ENCODE measurements around the gene RPS27L. TPM values are rescaled to one million over a fixed set of nuclear protein-coding genes. Genes with fewer than 3 reads are reported as not detected.

The RPS27L gene
- total and polyA plus RNA-seq, 4 donors: 9.8 to 184 (median 40.7) TPM

GRCh38 chr15:63135804-63136203 is 21.5 kb downstream of the RPS27L start:
- DNase-seq (ENCODE audit: low spot score): no peak
- Histone ChIP-seq H3K9ac (ENCODE audit: low read depth in 1 of 2, low read length in 2 of 2) (no peak overlapping the region), H3K9me3 (ENCODE audit: control insufficient read depth in 4 of 4, low read length in 3 of 4) (no peaks in the 10 kb centered on the region), H3K4me3 (ENCODE audit: low read depth in 1 of 3, low read length in 3 of 3) (no peak overlapping the region), H3K27ac (ENCODE audit: low read depth in 1 of 2, low read length in 2 of 2) (peak overlapping the region in 1 of 2 donors; percentile 18), H3K4me1 (ENCODE audit: control insufficient read depth in 4 of 4, insufficient read depth in 4 of 4, low read length in 3 of 4) (no peaks in the 10 kb centered on the region), H3K27me3 (ENCODE audit: control insufficient read depth in 4 of 4, insufficient read depth in 4 of 4, low read length in 3 of 4) (no peaks in the 10 kb centered on the region), H3K36me3 (ENCODE audit: control insufficient read depth in 4 of 4, insufficient read depth in 3 of 4, low read depth in 1 of 4, low read length in 3 of 4) (peaks cover 1 to 3% (median 2%) of the 10 kb centered on the region in 4 donors)
- TF ChIP-seq JUND (IDR thresholded peaks at IDR 0.05) (peak in 1 of 2 donors; percentile 39), ATF3 (IDR thresholded peaks at IDR 0.05) (no peak)
- 76% methylated on average over 3 of the region's 3 CpGs for WGBS

- H3K9me3 ChIP-seq (ENCODE audit: control insufficient read depth in 4 of 4, low read length in 3 of 4): no peaks in the 10 kb centered on the region
- peaks cover 1 to 5% (median 3%) of the 10 kb centered on the region in 4 donors for H3K36me3 ChIP-seq (ENCODE audit: control insufficient read depth in 4 of 4, insufficient read depth in 3 of 4, low read depth in 1 of 4, low read length in 3 of 4)
- no peak for DNase-seq (ENCODE audit: low spot score)
- no peaks in the 10 kb centered on the region for H3K27me3 ChIP-seq (ENCODE audit: control insufficient read depth in 4 of 4, insufficient read depth in 4 of 4, low read length in 3 of 4)
- no peak overlapping the region for H3K9ac ChIP-seq (ENCODE audit: low read depth in 1 of 2, low read length in 2 of 2)
- TF ChIP-seq FOXA2 (IDR thresholded peaks at IDR 0.05) (no peak), RXRA (IDR thresholded peaks at IDR 0.05) (no peak), GABPA (IDR thresholded peaks at IDR 0.05 in 1 of 2, conservative IDR thresholded peaks at IDR 0.05 in 1 of 2) (no peak), RAD21 (IDR thresholded peaks at IDR 0.05) (no peak), HNF4G (IDR thresholded peaks at IDR 0.05) (no peak), CTCF (IDR thresholded peaks at IDR 0.05; ENCODE audit: low read depth, low read length, missing input control) (no peak), JUND (IDR thresholded peaks at IDR 0.05) (no peak), ATF3 (IDR thresholded peaks at IDR 0.05) (no peak), SP1 (IDR thresholded peaks at IDR 0.05) (no peak)
- TF ChIP-seq, protein P1, sequence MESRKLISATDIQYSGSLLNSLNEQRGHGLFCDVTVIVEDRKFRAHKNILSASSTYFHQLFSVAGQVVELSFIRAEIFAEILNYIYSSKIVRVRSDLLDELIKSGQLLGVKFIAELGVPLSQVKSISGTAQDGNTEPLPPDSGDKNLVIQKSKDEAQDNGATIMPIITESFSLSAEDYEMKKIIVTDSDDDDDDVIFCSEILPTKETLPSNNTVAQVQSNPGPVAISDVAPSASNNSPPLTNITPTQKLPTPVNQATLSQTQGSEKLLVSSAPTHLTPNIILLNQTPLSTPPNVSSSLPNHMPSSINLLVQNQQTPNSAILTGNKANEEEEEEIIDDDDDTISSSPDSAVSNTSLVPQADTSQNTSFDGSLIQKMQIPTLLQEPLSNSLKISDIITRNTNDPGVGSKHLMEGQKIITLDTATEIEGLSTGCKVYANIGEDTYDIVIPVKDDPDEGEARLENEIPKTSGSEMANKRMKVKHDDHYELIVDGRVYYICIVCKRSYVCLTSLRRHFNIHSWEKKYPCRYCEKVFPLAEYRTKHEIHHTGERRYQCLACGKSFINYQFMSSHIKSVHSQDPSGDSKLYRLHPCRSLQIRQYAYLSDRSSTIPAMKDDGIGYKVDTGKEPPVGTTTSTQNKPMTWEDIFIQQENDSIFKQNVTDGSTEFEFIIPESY (IDR thresholded peaks at IDR 0.05): no peak
- TF ChIP-seq, protein P2, sequence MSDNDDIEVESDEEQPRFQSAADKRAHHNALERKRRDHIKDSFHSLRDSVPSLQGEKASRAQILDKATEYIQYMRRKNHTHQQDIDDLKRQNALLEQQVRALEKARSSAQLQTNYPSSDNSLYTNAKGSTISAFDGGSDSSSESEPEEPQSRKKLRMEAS (IDR thresholded peaks at IDR 0.05): no peak
- WGBS: 94% methylated on average over 5 of the region's 5 CpGs
- H3K27ac ChIP-seq (ENCODE audit: low read depth in 1 of 2, low read length in 2 of 2): no peak overlapping the region
- H3K4me3 ChIP-seq (ENCODE audit: low read depth in 1 of 3, low read length in 3 of 3): no peak overlapping the region
- H3K4me1 ChIP-seq (ENCODE audit: control insufficient read depth in 4 of 4, insufficient read depth in 4 of 4, low read length in 3 of 4): no peaks in the 10 kb centered on the region
Observed at GRCh38 chr15:63135281-63135680, 22.0 kb downstream of the RPS27L start.

DNA sequence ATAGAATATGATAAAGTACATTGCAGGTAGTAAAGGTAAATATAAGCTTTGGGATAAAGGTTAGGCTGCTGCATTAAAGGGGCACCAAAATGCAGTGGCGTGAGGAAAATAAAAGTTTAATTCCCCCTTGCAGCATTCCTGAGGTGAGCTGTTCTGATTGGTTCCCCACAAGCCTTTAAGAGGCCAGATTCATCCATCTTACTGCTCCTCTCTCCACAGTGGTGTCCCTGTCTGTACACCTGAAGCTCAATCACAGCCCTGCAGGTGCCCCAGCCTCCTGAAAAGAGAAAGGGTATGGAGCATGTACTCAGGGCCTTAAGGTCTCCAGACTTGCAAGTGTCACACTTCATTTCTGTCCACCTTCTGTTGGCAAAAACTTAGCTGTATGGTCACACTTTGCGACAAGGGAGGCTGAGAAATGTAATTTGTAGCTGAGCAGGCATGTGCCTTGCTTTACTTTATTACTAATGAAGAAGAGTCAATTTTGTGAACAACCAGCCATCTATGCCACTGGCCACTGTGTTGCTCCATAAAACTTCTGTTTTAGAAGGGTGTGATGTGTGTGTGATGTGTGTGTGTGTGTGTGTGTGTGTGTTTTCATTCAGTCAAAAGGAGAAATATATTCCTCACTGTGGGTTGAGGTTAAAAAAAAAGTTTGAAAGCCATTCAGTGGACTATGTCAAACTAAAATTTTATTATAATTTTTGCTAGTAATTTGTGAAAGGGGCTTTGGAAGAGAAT is 22.9 kb downstream of the RPS27L start:
- Histone ChIP-seq H3K9ac (ENCODE audit: low read depth in 1 of 2, low read length in 2 of 2) (no peak overlapping the region), H3K9me3 (ENCODE audit: control insufficient read depth in 4 of 4, low read length in 3 of 4) (no peaks in the 10 kb centered on the region), H3K27ac (ENCODE audit: low read depth in 1 of 2, low read length in 2 of 2) (no peak overlapping the region), H3K27me3 (ENCODE audit: control insufficient read depth in 4 of 4, insufficient read depth in 4 of 4, low read length in 3 of 4) (no peaks in the 10 kb centered on the region), H3K4me3 (ENCODE audit: low read depth in 1 of 3, low read length in 3 of 3) (no peak overlapping the region), H3K4me1 (ENCODE audit: control insufficient read depth in 4 of 4, insufficient read depth in 4 of 4, low read length in 3 of 4) (no peaks in the 10 kb centered on the region), H3K36me3 (ENCODE audit: control insufficient read depth in 4 of 4, insufficient read depth in 3 of 4, low read depth in 1 of 4, low read length in 3 of 4) (peaks cover 2 to 12% (median 4%) of the 10 kb centered on the region in 4 donors)
- no peak for DNase-seq (ENCODE audit: low spot score)
- TF ChIP-seq EGR1 (IDR thresholded peaks at IDR 0.05; ENCODE audit: low read depth in 2 of 2) (no peak), FOXA1 (IDR thresholded peaks at IDR 0.05) (no peak), RAD21 (IDR thresholded peaks at IDR 0.05) (no peak), FOXA2 (IDR thresholded peaks at IDR 0.05) (no peak), ATF3 (IDR thresholded peaks at IDR 0.05) (no peak), SP1 (IDR thresholded peaks at IDR 0.05) (no peak), RXRA (IDR thresholded peaks at IDR 0.05) (no peak), JUND (IDR thresholded peaks at IDR 0.05) (no peak), HNF4G (IDR thresholded peaks at IDR 0.05) (no peak)
- TF ChIP-seq, protein P3, sequence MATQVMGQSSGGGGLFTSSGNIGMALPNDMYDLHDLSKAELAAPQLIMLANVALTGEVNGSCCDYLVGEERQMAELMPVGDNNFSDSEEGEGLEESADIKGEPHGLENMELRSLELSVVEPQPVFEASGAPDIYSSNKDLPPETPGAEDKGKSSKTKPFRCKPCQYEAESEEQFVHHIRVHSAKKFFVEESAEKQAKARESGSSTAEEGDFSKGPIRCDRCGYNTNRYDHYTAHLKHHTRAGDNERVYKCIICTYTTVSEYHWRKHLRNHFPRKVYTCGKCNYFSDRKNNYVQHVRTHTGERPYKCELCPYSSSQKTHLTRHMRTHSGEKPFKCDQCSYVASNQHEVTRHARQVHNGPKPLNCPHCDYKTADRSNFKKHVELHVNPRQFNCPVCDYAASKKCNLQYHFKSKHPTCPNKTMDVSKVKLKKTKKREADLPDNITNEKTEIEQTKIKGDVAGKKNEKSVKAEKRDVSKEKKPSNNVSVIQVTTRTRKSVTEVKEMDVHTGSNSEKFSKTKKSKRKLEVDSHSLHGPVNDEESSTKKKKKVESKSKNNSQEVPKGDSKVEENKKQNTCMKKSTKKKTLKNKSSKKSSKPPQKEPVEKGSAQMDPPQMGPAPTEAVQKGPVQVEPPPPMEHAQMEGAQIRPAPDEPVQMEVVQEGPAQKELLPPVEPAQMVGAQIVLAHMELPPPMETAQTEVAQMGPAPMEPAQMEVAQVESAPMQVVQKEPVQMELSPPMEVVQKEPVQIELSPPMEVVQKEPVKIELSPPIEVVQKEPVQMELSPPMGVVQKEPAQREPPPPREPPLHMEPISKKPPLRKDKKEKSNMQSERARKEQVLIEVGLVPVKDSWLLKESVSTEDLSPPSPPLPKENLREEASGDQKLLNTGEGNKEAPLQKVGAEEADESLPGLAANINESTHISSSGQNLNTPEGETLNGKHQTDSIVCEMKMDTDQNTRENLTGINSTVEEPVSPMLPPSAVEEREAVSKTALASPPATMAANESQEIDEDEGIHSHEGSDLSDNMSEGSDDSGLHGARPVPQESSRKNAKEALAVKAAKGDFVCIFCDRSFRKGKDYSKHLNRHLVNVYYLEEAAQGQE (IDR thresholded peaks at IDR 0.05): no peak
- TF ChIP-seq, protein P2 (IDR thresholded peaks at IDR 0.05): no peak
- WGBS: 96% methylated on average over 2 of the region's 2 CpGs
